ENCODE data around the gene CHRND. TPM values are rescaled to one million over a fixed set of nuclear protein-coding genes. Genes with fewer than 3 reads are reported as not detected.

CHRND gene
- polyA plus RNA-seq, 1 donor from 2014 or later = not detected

- Histone ChIP-seq H3K4me3 (ENCODE audit: low read length) (peak overlapping the region; percentile 64), H3K27me3 (ENCODE audit: insufficient read depth, low read depth, low read length) (peaks cover 45% of the 10 kb centered on the region), H3K36me3 (ENCODE audit: insufficient read depth, low read length) (no peaks in the 10 kb centered on the region), H3F3A (ENCODE audit: insufficient read depth, low read length, poor library complexity, severe bottlenecking) (no peaks in the 10 kb centered on the region), H3K79me2 (replicated peaks; ENCODE audit: insufficient read depth, low read length) (no peaks in the 10 kb centered on the region), H3K9ac (ENCODE audit: low read length) (peak overlapping the region; percentile 62), H4K20me1 (ENCODE audit: insufficient read depth) (no peaks in the 10 kb centered on the region), H3K4me2 (ENCODE audit: low read length) (no peak overlapping the region), H3K27ac (ENCODE audit: low read length) (peak overlapping the region; percentile 48), H3K9me2 (ENCODE audit: insufficient read depth, low read length) (no peaks in the 10 kb centered on the region), H2AFZ (ENCODE audit: low read depth, low read length) (no peak overlapping the region), H3K9me3 (ENCODE audit: low read length) (no peaks in the 10 kb centered on the region)
- TF ChIP-seq TAF1 (IDR thresholded peaks at IDR 0.05; ENCODE audit: low read depth) = no peak
- peak; percentile 9 for TF ChIP-seq SMC3 (conservative IDR thresholded peaks at IDR 0.05; ENCODE audit: poor library complexity)
- TF ChIP-seq POLR2AphosphoS5 (IDR thresholded peaks at IDR 0.05) = peak; percentile 70
These were observed 40.6 kb upstream of the CHRND start for GRCh38 chr2:232485348-232485756.

- H3K79me2 ChIP-seq (replicated peaks; ENCODE audit: insufficient read depth, low read length) = no peaks in the 10 kb centered on the region
- no peak overlapping the region for H2AFZ ChIP-seq (ENCODE audit: low read depth, low read length)
- H3K9me2 ChIP-seq (ENCODE audit: insufficient read depth, low read length) = no peaks in the 10 kb centered on the region
- H3K9ac ChIP-seq (ENCODE audit: low read length) = peak overlapping the region; percentile 62
- peak overlapping the region; percentile 48 for H3K27ac ChIP-seq (ENCODE audit: low read length)
- no peaks in the 10 kb centered on the region for H4K20me1 ChIP-seq (ENCODE audit: insufficient read depth)
- H3K9me3 ChIP-seq (ENCODE audit: low read length) = no peaks in the 10 kb centered on the region
- H3K36me3 ChIP-seq (ENCODE audit: insufficient read depth, low read length) = no peaks in the 10 kb centered on the region
- H3K4me3 ChIP-seq (ENCODE audit: low read length) = peak overlapping the region; percentile 67
- H3K4me2 ChIP-seq (ENCODE audit: low read length) = no peak overlapping the region
- peaks cover 45% of the 10 kb centered on the region for H3K27me3 ChIP-seq (ENCODE audit: insufficient read depth, low read depth, low read length)
- H3F3A ChIP-seq (ENCODE audit: insufficient read depth, low read length, poor library complexity, severe bottlenecking) = no peaks in the 10 kb centered on the region
- TF ChIP-seq EP300 (conservative IDR thresholded peaks at IDR 0.05; ENCODE audit: poor library complexity, severe bottlenecking) = peak; percentile 42
- no peak for TF ChIP-seq RAD21 (conservative IDR thresholded peaks at IDR 0.05)
- TF ChIP-seq POLR2AphosphoS5 (IDR thresholded peaks at IDR 0.05) = no peak
- TF ChIP-seq, protein P1, sequence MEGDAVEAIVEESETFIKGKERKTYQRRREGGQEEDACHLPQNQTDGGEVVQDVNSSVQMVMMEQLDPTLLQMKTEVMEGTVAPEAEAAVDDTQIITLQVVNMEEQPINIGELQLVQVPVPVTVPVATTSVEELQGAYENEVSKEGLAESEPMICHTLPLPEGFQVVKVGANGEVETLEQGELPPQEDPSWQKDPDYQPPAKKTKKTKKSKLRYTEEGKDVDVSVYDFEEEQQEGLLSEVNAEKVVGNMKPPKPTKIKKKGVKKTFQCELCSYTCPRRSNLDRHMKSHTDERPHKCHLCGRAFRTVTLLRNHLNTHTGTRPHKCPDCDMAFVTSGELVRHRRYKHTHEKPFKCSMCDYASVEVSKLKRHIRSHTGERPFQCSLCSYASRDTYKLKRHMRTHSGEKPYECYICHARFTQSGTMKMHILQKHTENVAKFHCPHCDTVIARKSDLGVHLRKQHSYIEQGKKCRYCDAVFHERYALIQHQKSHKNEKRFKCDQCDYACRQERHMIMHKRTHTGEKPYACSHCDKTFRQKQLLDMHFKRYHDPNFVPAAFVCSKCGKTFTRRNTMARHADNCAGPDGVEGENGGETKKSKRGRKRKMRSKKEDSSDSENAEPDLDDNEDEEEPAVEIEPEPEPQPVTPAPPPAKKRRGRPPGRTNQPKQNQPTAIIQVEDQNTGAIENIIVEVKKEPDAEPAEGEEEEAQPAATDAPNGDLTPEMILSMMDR (IDR thresholded peaks at IDR 0.05; ENCODE audit: poor library complexity, severe bottlenecking) = peak; percentile 19
- no peak for TF ChIP-seq EZH2 (IDR thresholded peaks at IDR 0.05; ENCODE audit: borderline replicate concordance, insufficient read depth, low read length, poor library complexity, severe bottlenecking)
- TF ChIP-seq TAF1 (IDR thresholded peaks at IDR 0.05; ENCODE audit: low read depth) = no peak
- TF ChIP-seq, protein P2, sequence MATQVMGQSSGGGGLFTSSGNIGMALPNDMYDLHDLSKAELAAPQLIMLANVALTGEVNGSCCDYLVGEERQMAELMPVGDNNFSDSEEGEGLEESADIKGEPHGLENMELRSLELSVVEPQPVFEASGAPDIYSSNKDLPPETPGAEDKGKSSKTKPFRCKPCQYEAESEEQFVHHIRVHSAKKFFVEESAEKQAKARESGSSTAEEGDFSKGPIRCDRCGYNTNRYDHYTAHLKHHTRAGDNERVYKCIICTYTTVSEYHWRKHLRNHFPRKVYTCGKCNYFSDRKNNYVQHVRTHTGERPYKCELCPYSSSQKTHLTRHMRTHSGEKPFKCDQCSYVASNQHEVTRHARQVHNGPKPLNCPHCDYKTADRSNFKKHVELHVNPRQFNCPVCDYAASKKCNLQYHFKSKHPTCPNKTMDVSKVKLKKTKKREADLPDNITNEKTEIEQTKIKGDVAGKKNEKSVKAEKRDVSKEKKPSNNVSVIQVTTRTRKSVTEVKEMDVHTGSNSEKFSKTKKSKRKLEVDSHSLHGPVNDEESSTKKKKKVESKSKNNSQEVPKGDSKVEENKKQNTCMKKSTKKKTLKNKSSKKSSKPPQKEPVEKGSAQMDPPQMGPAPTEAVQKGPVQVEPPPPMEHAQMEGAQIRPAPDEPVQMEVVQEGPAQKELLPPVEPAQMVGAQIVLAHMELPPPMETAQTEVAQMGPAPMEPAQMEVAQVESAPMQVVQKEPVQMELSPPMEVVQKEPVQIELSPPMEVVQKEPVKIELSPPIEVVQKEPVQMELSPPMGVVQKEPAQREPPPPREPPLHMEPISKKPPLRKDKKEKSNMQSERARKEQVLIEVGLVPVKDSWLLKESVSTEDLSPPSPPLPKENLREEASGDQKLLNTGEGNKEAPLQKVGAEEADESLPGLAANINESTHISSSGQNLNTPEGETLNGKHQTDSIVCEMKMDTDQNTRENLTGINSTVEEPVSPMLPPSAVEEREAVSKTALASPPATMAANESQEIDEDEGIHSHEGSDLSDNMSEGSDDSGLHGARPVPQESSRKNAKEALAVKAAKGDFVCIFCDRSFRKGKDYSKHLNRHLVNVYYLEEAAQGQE (IDR thresholded peaks at IDR 0.05; ENCODE audit: borderline replicate concordance) = no peak
- no peak for TF ChIP-seq MXI1 (conservative IDR thresholded peaks at IDR 0.05; ENCODE audit: poor library complexity, severe bottlenecking)
- TF ChIP-seq SMC3 (conservative IDR thresholded peaks at IDR 0.05; ENCODE audit: poor library complexity) = peak; percentile 12
These were observed 40.0 kb upstream of the CHRND start for GRCh38 chr2:232485757-232486557.

Measured in neural cell (in vitro differentiated cells).